K562 (cell line): ENCODE measurements around the gene PARD3. TPM values are rescaled to one million over a fixed set of nuclear protein-coding genes. Genes with fewer than 3 reads are reported as not detected.

Experiments
- MAFF ChIP-seq: IDR thresholded peaks from 2 replicates; pipeline ENCODE4 v1.6.1; 2012; ENCODE audit warnings: low read length, improper control_type of control experiment
- PURB ChIP-seq: sonication (generic); formaldehyde crosslinking; IDR thresholded peaks from 2 replicates; pipeline ENCODE4 v1.9.0; 2021; ENCODE audit warnings: low read depth, mild to moderate bottlenecking, missing genetic modification reagents
- XRCC3 ChIP-seq: fragments of 450-650 bp; IDR thresholded peaks from 2 replicates; pipeline ENCODE4 v1.6.1; 2017; ENCODE audit warnings: mild to moderate bottlenecking, moderate library complexity
- ZNF12 ChIP-seq: sonication (generic); formaldehyde crosslinking; IDR thresholded peaks from 2 replicates; pipeline ENCODE4 v1.4.0; 2020; ENCODE audit warnings: mild to moderate bottlenecking, missing genetic modification reagents
- ZNF586 ChIP-seq: fragments of 450-650 bp; formaldehyde crosslinking; conservative IDR thresholded peaks from 2 replicates; pipeline ENCODE4 v1.4.0; 2020; ENCODE audit warnings: mild to moderate bottlenecking, moderate library complexity
- polyA plus RNA-seq, 8 experiments: library from polyadenylated mRNA; depleted of rRNA in 4 of 8; stranded (reverse) in 5 of 8; unstranded in 3 of 8; fragments of >200 nt; fragmentation: Nextera tagmentation in 2 of 8; fragmentation: Illumina TruSeq in 1 of 8; extraction: Ambion mirVana in 2 of 8; extraction: Trizol in 1 of 8; gene quantifications; 2 replicates each; pipeline versions ENCODE4 v1.2.1 to v1.2.3, GENCODE V29; 2011 to 2014; ENCODE audit warnings: inconsistent platforms in 1 of 8, missing spikeins in 1 of 8
- total RNA-seq, 7 experiments: library from RNA; depleted of rRNA in 6 of 7; stranded (reverse); fragments of >200 nt in 6 of 7; fragmentation: Illumina TruSeq in 2 of 7; extraction: Trizol in 2 of 7; gene quantifications; 2 replicates each; pipeline versions ENCODE4 v1.2.1 to v1.2.3, GENCODE V29; 2011 to 2021; ENCODE audit warnings: low replicate concordance in 1 of 7
- TF ChIP-seq, protein P1 (sequence below): fragments of 150-350 bp; IDR thresholded peaks from 2 replicates; pipeline ENCODE4 v1.6.1; 2014; ENCODE audit warnings: low read depth, mild to moderate bottlenecking, low read length, borderline replicate concordance
- TF ChIP-seq, protein P2 (sequence below): fragments of 450-650 bp; IDR thresholded peaks from 2 replicates; pipeline ENCODE4 v1.6.1; 2017; ENCODE audit warnings: antibody characterized with exemption

Gene PARD3
- total and polyA plus RNA-seq, 9 of the 15 experiments (the other 6 are each of a cell fraction or from before 2014, with no cell fraction given): 2.7 to 11.7 (median 7.7) TPM

GRCh38 chr10:34801097-34801733 lies 13.9 kb downstream of the PARD3 start (continued):
- TF ChIP-seq, protein P1, sequence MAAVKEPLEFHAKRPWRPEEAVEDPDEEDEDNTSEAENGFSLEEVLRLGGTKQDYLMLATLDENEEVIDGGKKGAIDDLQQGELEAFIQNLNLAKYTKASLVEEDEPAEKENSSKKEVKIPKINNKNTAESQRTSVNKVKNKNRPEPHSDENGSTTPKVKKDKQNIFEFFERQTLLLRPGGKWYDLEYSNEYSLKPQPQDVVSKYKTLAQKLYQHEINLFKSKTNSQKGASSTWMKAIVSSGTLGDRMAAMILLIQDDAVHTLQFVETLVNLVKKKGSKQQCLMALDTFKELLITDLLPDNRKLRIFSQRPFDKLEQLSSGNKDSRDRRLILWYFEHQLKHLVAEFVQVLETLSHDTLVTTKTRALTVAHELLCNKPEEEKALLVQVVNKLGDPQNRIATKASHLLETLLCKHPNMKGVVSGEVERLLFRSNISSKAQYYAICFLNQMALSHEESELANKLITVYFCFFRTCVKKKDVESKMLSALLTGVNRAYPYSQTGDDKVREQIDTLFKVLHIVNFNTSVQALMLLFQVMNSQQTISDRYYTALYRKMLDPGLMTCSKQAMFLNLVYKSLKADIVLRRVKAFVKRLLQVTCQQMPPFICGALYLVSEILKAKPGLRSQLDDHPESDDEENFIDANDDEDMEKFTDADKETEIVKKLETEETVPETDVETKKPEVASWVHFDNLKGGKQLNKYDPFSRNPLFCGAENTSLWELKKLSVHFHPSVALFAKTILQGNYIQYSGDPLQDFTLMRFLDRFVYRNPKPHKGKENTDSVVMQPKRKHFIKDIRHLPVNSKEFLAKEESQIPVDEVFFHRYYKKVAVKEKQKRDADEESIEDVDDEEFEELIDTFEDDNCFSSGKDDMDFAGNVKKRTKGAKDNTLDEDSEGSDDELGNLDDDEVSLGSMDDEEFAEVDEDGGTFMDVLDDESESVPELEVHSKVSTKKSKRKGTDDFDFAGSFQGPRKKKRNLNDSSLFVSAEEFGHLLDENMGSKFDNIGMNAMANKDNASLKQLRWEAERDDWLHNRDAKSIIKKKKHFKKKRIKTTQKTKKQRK: no peak
- no peak for TF ChIP-seq ZNF586 (CRISPR knock-in tag)
- no peak for TF ChIP-seq ZNF12 (CRISPR knock-in tag)
- TF ChIP-seq PURB (CRISPR knock-in tag): no peak
- TF ChIP-seq, protein P2, sequence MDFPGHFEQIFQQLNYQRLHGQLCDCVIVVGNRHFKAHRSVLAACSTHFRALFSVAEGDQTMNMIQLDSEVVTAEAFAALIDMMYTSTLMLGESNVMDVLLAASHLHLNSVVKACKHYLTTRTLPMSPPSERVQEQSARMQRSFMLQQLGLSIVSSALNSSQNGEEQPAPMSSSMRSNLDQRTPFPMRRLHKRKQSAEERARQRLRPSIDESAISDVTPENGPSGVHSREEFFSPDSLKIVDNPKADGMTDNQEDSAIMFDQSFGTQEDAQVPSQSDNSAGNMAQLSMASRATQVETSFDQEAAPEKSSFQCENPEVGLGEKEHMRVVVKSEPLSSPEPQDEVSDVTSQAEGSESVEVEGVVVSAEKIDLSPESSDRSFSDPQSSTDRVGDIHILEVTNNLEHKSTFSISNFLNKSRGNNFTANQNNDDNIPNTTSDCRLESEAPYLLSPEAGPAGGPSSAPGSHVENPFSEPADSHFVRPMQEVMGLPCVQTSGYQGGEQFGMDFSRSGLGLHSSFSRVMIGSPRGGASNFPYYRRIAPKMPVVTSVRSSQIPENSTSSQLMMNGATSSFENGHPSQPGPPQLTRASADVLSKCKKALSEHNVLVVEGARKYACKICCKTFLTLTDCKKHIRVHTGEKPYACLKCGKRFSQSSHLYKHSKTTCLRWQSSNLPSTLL: no peak
- TF ChIP-seq XRCC3: no peak
- TF ChIP-seq MAFF: no peak
